Activated naive CD8-positive, alpha-beta T cell (primary cell): ENCODE data around the gene KCNIP2.

ENCODE experiments used
- H3K27ac Mint-ChIP-seq: one replicate; pipeline ENCODE4 v1.8.0; 2021; ENCODE audit warnings: mixed read lengths
- H3K27me3 Mint-ChIP-seq: one replicate; pipeline ENCODE4 v1.8.0; 2021; ENCODE audit warnings: mixed read lengths
- H3K36me3 Mint-ChIP-seq: one replicate; pipeline ENCODE4 v1.8.0; 2021; ENCODE audit warnings: mixed read lengths
- H3K4me1 Mint-ChIP-seq: one replicate; pipeline ENCODE4 v1.8.0; 2021; ENCODE audit warnings: low read depth, mixed read lengths
- H3K4me3 Mint-ChIP-seq: one replicate; pipeline ENCODE4 v1.8.0; 2021; ENCODE audit warnings: mild to moderate bottlenecking, mixed read lengths
- H3K9me3 Mint-ChIP-seq: one replicate; pipeline ENCODE4 v1.8.0; 2021; ENCODE audit warnings: low read depth, mixed read lengths

The KCNIP2 gene

GRCh38 chr10:101785801-101786200, 57.8 kb downstream of the KCNIP2 start:
- Mint-ChIP-seq H3K36me3 (peaks cover 11% of the 10 kb centered on the region), H3K27ac (peak overlapping the region; percentile 61), H3K9me3 (no peaks in the 10 kb centered on the region), H3K4me1 (peaks cover 41% of the 10 kb centered on the region), H3K4me3 (no peak overlapping the region), H3K27me3 (no peaks in the 10 kb centered on the region)

- no peaks in the 10 kb centered on the region for H3K9me3 Mint-ChIP-seq
- peak overlapping the region; percentile 100 for H3K4me3 Mint-ChIP-seq
- no peaks in the 10 kb centered on the region for H3K27me3 Mint-ChIP-seq
- H3K27ac Mint-ChIP-seq = peak overlapping the region; percentile 99
- H3K4me1 Mint-ChIP-seq = peaks cover 46% of the 10 kb centered on the region
- H3K36me3 Mint-ChIP-seq = peaks cover 11% of the 10 kb centered on the region
Observed at GRCh38 chr10:101784558-101784957, 59.0 kb downstream of the KCNIP2 start.

GRCh38 chr10:101783736-101784118, 59.9 kb downstream of the KCNIP2 start:
- H3K27me3 Mint-ChIP-seq = peaks cover 5% of the 10 kb centered on the region
- H3K4me3 Mint-ChIP-seq = peak overlapping the region; percentile 100
- peaks cover 14% of the 10 kb centered on the region for H3K36me3 Mint-ChIP-seq
- H3K27ac Mint-ChIP-seq = peak overlapping the region; percentile 99
- peaks cover 52% of the 10 kb centered on the region for H3K4me1 Mint-ChIP-seq
- no peaks in the 10 kb centered on the region for H3K9me3 Mint-ChIP-seq

- Mint-ChIP-seq H3K9me3 (no peaks in the 10 kb centered on the region), H3K27me3 (peaks cover 7% of the 10 kb centered on the region), H3K4me3 (peak within 1 kb of the TSS; percentile 100), H3K36me3 (peaks cover 14% of the 10 kb centered on the region), H3K27ac (peak within 1 kb of the TSS; percentile 99), H3K4me1 (peaks cover 53% of the 10 kb centered on the region)
Observed at GRCh38 chr10:101782811-101783735, 60.5 kb downstream of the KCNIP2 start, which contains the start of gene NPM3. NPM3 (minus strand) TSS chr10:101783446; CDS start chr10:101783390, 56 bp downstream.

- Mint-ChIP-seq H3K27ac (peak overlapping the region; percentile 99), H3K27me3 (peaks cover 16% of the 10 kb centered on the region), H3K36me3 (peaks cover 20% of the 10 kb centered on the region), H3K9me3 (no peaks in the 10 kb centered on the region), H3K4me3 (peak overlapping the region; percentile 100), H3K4me1 (peaks cover 54% of the 10 kb centered on the region)
Observed at GRCh38 chr10:101781984-101782810, 61.4 kb downstream of the KCNIP2 start.

- H3K27me3 Mint-ChIP-seq = peaks cover 16% of the 10 kb centered on the region
- H3K4me3 Mint-ChIP-seq = peak overlapping the region; percentile 100
- peak overlapping the region; percentile 84 for H3K27ac Mint-ChIP-seq
- peaks cover 56% of the 10 kb centered on the region for H3K4me1 Mint-ChIP-seq
- H3K9me3 Mint-ChIP-seq = no peaks in the 10 kb centered on the region
- H3K36me3 Mint-ChIP-seq = peaks cover 18% of the 10 kb centered on the region
Observed at GRCh38 chr10:101781655-101781983, 62.0 kb downstream of the KCNIP2 start.

- Mint-ChIP-seq H3K27me3 (peaks cover 16% of the 10 kb centered on the region), H3K4me1 (peaks cover 55% of the 10 kb centered on the region), H3K4me3 (peak overlapping the region; percentile 100), H3K27ac (no peak overlapping the region), H3K36me3 (peaks cover 18% of the 10 kb centered on the region), H3K9me3 (no peaks in the 10 kb centered on the region)
Observed at GRCh38 chr10:101780818-101781654, 62.6 kb downstream of the KCNIP2 start.

GRCh38 chr10:101780187-101780817, 63.3 kb downstream of the KCNIP2 start:
- Mint-ChIP-seq H3K4me3 (peak overlapping the region; percentile 81), H3K27ac (no peak overlapping the region), H3K27me3 (peaks cover 16% of the 10 kb centered on the region), H3K4me1 (peaks cover 50% of the 10 kb centered on the region), H3K9me3 (no peaks in the 10 kb centered on the region), H3K36me3 (peaks cover 16% of the 10 kb centered on the region)

GRCh38 chr10:101779544-101780186, 63.9 kb downstream of the KCNIP2 start:
- H3K36me3 Mint-ChIP-seq = peaks cover 16% of the 10 kb centered on the region
- H3K4me1 Mint-ChIP-seq = peaks cover 45% of the 10 kb centered on the region
- H3K27ac Mint-ChIP-seq = no peak overlapping the region
- no peaks in the 10 kb centered on the region for H3K9me3 Mint-ChIP-seq
- H3K4me3 Mint-ChIP-seq = peak overlapping the region; percentile 81
- peaks cover 16% of the 10 kb centered on the region for H3K27me3 Mint-ChIP-seq

- H3K27ac Mint-ChIP-seq = no peak overlapping the region
Observed at GRCh38 chr10:101778781-101779543, 64.6 kb downstream of the KCNIP2 start.

GRCh38 chr10:101778151-101778780, 65.3 kb downstream of the KCNIP2 start:
- H3K27me3 Mint-ChIP-seq = peaks cover 26% of the 10 kb centered on the region
- H3K36me3 Mint-ChIP-seq = peaks cover 16% of the 10 kb centered on the region
- no peaks in the 10 kb centered on the region for H3K9me3 Mint-ChIP-seq
- H3K4me3 Mint-ChIP-seq = peak overlapping the region; percentile 81
- H3K4me1 Mint-ChIP-seq = peaks cover 43% of the 10 kb centered on the region
- H3K27ac Mint-ChIP-seq = no peak overlapping the region

More at GRCh38 chr10:101778781-101779543, 64.6 kb downstream of the KCNIP2 start:
- peaks cover 45% of the 10 kb centered on the region for H3K4me1 Mint-ChIP-seq
- H3K9me3 Mint-ChIP-seq = no peaks in the 10 kb centered on the region
- peak overlapping the region; percentile 81 for H3K4me3 Mint-ChIP-seq
- peaks cover 21% of the 10 kb centered on the region for H3K27me3 Mint-ChIP-seq
- H3K36me3 Mint-ChIP-seq = peaks cover 16% of the 10 kb centered on the region

- peaks cover 27% of the 10 kb centered on the region for H3K27me3 Mint-ChIP-seq
- peaks cover 14% of the 10 kb centered on the region for H3K36me3 Mint-ChIP-seq
- peak overlapping the region; percentile 61 for H3K4me3 Mint-ChIP-seq
Observed at GRCh38 chr10:101777619-101778145, 65.9 kb downstream of the KCNIP2 start.

More at GRCh38 chr10:101777619-101778145, 65.9 kb downstream of the KCNIP2 start:
- H3K4me1 Mint-ChIP-seq = peaks cover 40% of the 10 kb centered on the region
- H3K9me3 Mint-ChIP-seq = no peaks in the 10 kb centered on the region
- no peak overlapping the region for H3K27ac Mint-ChIP-seq
